A549 (cell line): ENCODE results near the gene FLACC1. TPM values are rescaled to one million over a fixed set of nuclear protein-coding genes. Genes with fewer than 3 reads are reported as not detected.

ENCODE experiments used
- ATAC-seq, 2 experiments: fragments of 200-7000 bp in 1 of 2; fragments of >200 bp in 1 of 2; cut with Nextera tagmentation in 1 of 2; cut with Tn5 transposase in 1 of 2; 3 replicates each; pipeline versions ENCODE4 v1.8.0 to v1.9.1; 2018 to 2020; ENCODE audit warnings: mild to moderate bottlenecking in 1 of 2, moderate library complexity in 1 of 2
- CTCF ChIA-PET: fragments of 300-600 bp; sonication (Branson Sonifier 250); formaldehyde crosslinking; extraction: SDS; loops from one replicate; lab custom pipeline; 2021; ENCODE audit warnings: antibody characterized with exemption, inconsistent platforms; lab: Yijun Ruan, JAX
- POLR2A ChIA-PET: fragments of 350-600 bp; formaldehyde crosslinking; extraction: SDS; loops from one replicate; lab custom pipeline; 2021; ENCODE audit warnings: antibody characterized with exemption, inconsistent platforms; lab: Yijun Ruan, JAX
- DNase-seq, 2 experiments: peaks; one replicate each; pipeline versions ENCODE4 v3.0.0 to v3.0.0-alpha.2; 2011 to 2016; ENCODE audit warnings: low read depth in 1 of 2, low spot score in 1 of 2
- FAIRE-seq: peaks from 2 replicates; lab custom pipeline; 2011; peaks lifted over from hg19 to GRCh38; lab: Jason Lieb, UNC
- H3K27ac ChIP-seq, 2 experiments: fragments of >200 bp; sonication (Bioruptor Twin); formaldehyde crosslinking; 3 replicates each; pipeline ENCODE4 v1.5.1; 2016 to 2017
- H3K4me1 ChIP-seq: fragments of >200 bp; sonication (Bioruptor Twin); formaldehyde crosslinking; 3 replicates; pipeline ENCODE4 v1.6.1; 2016
- H3K4me2 ChIP-seq: fragments of >200 bp; sonication (Bioruptor Twin); formaldehyde crosslinking; 3 replicates; pipeline ENCODE4 v1.6.1; 2016
- H3K4me3 ChIP-seq: fragments of >200 bp; sonication (Bioruptor Twin); formaldehyde crosslinking; 3 replicates; pipeline ENCODE4 v1.5.1; 2016
- H3K9me3 ChIP-seq: fragments of >200 bp; sonication (Bioruptor Twin); formaldehyde crosslinking; 3 replicates; pipeline ENCODE4 v1.6.1; 2016
- BHLHE40 ChIP-seq: IDR thresholded peaks from 2 replicates; pipeline ENCODE4 v1.6.1; 2012; ENCODE audit warnings: low read depth, low read length, inconsistent platforms
- EHMT2 ChIP-seq: fragments of 200-600 bp; sonication (generic); IDR thresholded peaks from 2 replicates; pipeline ENCODE4 v1.6.1; 2016; ENCODE audit warnings: antibody characterized with exemption, low read depth, mild to moderate bottlenecking, moderate library complexity
- EP300 ChIP-seq, 2 experiments: fragments of >200 bp; sonication (Bioruptor Twin); formaldehyde crosslinking; IDR thresholded peaks; 2 replicates in 1 of 2; 3 replicates in 1 of 2; pipeline ENCODE4 v1.6.1; 2016 to 2017
- ESRRA ChIP-seq: fragments of 150-350 bp; IDR thresholded peaks from 2 replicates; pipeline ENCODE4 v1.6.1; 2014; ENCODE audit warnings: mild to moderate bottlenecking, low read length, borderline replicate concordance
- FOSL2 ChIP-seq, 2 experiments: fragments of 450-650 bp in 1 of 2; fragments of >200 bp in 1 of 2; sonication (Bioruptor Twin) in 1 of 2; formaldehyde crosslinking; IDR thresholded peaks; 2 replicates each; pipeline versions ENCODE4 v1.5.0 to v1.6.1; 2016 to 2020; ENCODE audit warnings: mild to moderate bottlenecking in 1 of 2, moderate library complexity in 1 of 2
- FOXS1 ChIP-seq: fragments of 250-450 bp; sonication (Bioruptor Pico); IDR thresholded peaks from 2 replicates; pipeline ENCODE4 v1.5.0; 2020; ENCODE audit warnings: mild to moderate bottlenecking, moderate library complexity
- HES2 ChIP-seq: fragments of >200 bp; sonication (Bioruptor Twin); formaldehyde crosslinking; IDR thresholded peaks from 2 replicates; pipeline ENCODE4 v1.6.1; 2016
- HOXB5 ChIP-seq: fragments of 250-450 bp; sonication (Bioruptor Pico); IDR thresholded peaks from 2 replicates; pipeline ENCODE4 v1.5.0; 2020; ENCODE audit warnings: mild to moderate bottlenecking, moderate library complexity
- MAFK ChIP-seq: fragments of 450-650 bp; IDR thresholded peaks from 2 replicates; pipeline ENCODE4 v1.6.1; 2014; ENCODE audit not compliant: partially characterized antibody
- MAZ ChIP-seq: fragments of 150-350 bp; IDR thresholded peaks from 2 replicates; pipeline ENCODE4 v1.6.1; 2014; ENCODE audit warnings: antibody characterized with exemption, low read depth, low read length, borderline replicate concordance
- NR3C1 ChIP-seq: fragments of >200 bp; sonication (Bioruptor Twin); formaldehyde crosslinking; IDR thresholded peaks from 3 replicates; pipeline ENCODE4 v1.6.1; 2017
- PBX3 ChIP-seq: IDR thresholded peaks from 2 replicates; pipeline ENCODE4 v1.6.1; 2012
- POLR2AphosphoS2 ChIP-seq: conservative IDR thresholded peaks from 2 replicates; pipeline ENCODE4 v1.6.1; 2012; ENCODE audit warnings: low read length, improper control_type of control experiment, inconsistent platforms
- RARB ChIP-seq: fragments of 250-450 bp; sonication (Bioruptor Pico); IDR thresholded peaks from 2 replicates; pipeline ENCODE4 v1.8.0; 2021; ENCODE audit warnings: mild to moderate bottlenecking, moderate library complexity
- RFX5 ChIP-seq: fragments of 450-650 bp; IDR thresholded peaks from 2 replicates; pipeline ENCODE4 v1.7.1; 2014; ENCODE audit warnings: antibody characterized with exemption, mild to moderate bottlenecking, moderate library complexity
- RNF2 ChIP-seq: fragments of 200-600 bp; sonication (generic); IDR thresholded peaks from 2 replicates; pipeline ENCODE4 v1.6.1; 2016; ENCODE audit warnings: low read depth, mild to moderate bottlenecking, antibody characterized with exemption, moderate library complexity, borderline replicate concordance
- SREBF2 ChIP-seq: fragments of 450-650 bp; IDR thresholded peaks from 2 replicates; pipeline ENCODE4 v1.6.1; 2014; ENCODE audit warnings: mild to moderate bottlenecking, moderate library complexity
- TFCP2L1 ChIP-seq: fragments of 250-450 bp; sonication (Bioruptor Pico); IDR thresholded peaks from 2 replicates; pipeline ENCODE4 v1.5.0; 2021; ENCODE audit warnings: mild to moderate bottlenecking
- USF2 ChIP-seq: fragments of 450-650 bp; IDR thresholded peaks from 2 replicates; pipeline ENCODE4 v1.6.1; 2014; ENCODE audit warnings: antibody characterized with exemption
- ZC3H11A ChIP-seq: fragments of 450-650 bp; IDR thresholded peaks from 2 replicates; pipeline ENCODE4 v1.6.1; 2014; ENCODE audit warnings: antibody characterized with exemption, mild to moderate bottlenecking
- ZNF302 ChIP-seq: fragments of 250-450 bp; sonication (Bioruptor Pico); IDR thresholded peaks from 2 replicates; pipeline ENCODE4 v1.9.0; 2021; ENCODE audit warnings: inconsistent platforms, mild to moderate bottlenecking, moderate library complexity
- ZSCAN20 ChIP-seq: fragments of 250-450 bp; sonication (Bioruptor Pico); IDR thresholded peaks from 2 replicates; pipeline ENCODE4 v1.8.0; 2022; ENCODE audit warnings: mild to moderate bottlenecking, moderate library complexity
- WGBS: methylation state at CpG from one replicate; pipeline ENCODE4 v1.1.6; 2017; ENCODE audit errors: missing lambda C conversion rate; 5-methylcytosine and 5-hydroxymethylcytosine counted together
- polyA plus RNA-seq, 4 experiments: library from polyadenylated mRNA; depleted of rRNA in 3 of 4; stranded (reverse); fragments of >200 nt; fragmentation: RNase III in 1 of 4; extraction: RNeasy Plus Mini Kit Qiagen cat#74134 plus additional on column Dnase treatment in 1 of 4; gene quantifications; 2 replicates in 3 of 4; 3 replicates in 1 of 4; pipeline ENCODE4 v1.2.3, GENCODE V29; 2011 to 2017
- TF ChIP-seq, protein P1 (sequence below): fragments of 150-350 bp; IDR thresholded peaks from 2 replicates; pipeline ENCODE4 v1.6.1; 2014; ENCODE audit warnings: low read depth, mild to moderate bottlenecking, low read length
- TF ChIP-seq, protein P2 (sequence below): fragments of >200 bp; sonication (Bioruptor Twin); formaldehyde crosslinking; IDR thresholded peaks from 3 replicates; pipeline ENCODE4 v1.5.1; 2016
- TF ChIP-seq, protein P3 (sequence below): fragments of 200-600 bp; sonication (generic); IDR thresholded peaks from 2 replicates; pipeline ENCODE4 v1.6.1; 2016; ENCODE audit warnings: antibody characterized with exemption, mild to moderate bottlenecking, moderate library complexity

Gene FLACC1
- polyA plus RNA-seq, 2 of the 4 experiments (the other 2 are of a cell fraction), result 0.26 to 0.36 TPM

- ATAC-seq (no peak), DNase-seq (no peak), FAIRE-seq (no peak)
- 96% methylated on average over 3 of the region's 3 CpGs for WGBS
- no peak overlapping the region for H3K4me3 ChIP-seq
- no peaks in the 10 kb centered on the region for H3K9me3 ChIP-seq
- H3K27ac ChIP-seq, result no peak overlapping the region
- H3K4me1 ChIP-seq, result peaks cover 46% of the 10 kb centered on the region
- TF ChIP-seq RFX5, result no peak
- no peak for TF ChIP-seq TFCP2L1 (CRISPR knock-in tag)
- TF ChIP-seq PBX3, result no peak
- TF ChIP-seq FOSL2 (IDR thresholded peaks at IDR 0.05), result no peak
- no peak for TF ChIP-seq FOSL2 (CRISPR knock-in tag; IDR thresholded peaks at IDR 0.05)
- no peak for TF ChIP-seq EP300 (IDR thresholded peaks at IDR 0.05)
- TF ChIP-seq EHMT2, result no peak
- no peak for TF ChIP-seq MAZ
- no peak for TF ChIP-seq HOXB5
- no peak for TF ChIP-seq SREBF2
- TF ChIP-seq, protein P1, sequence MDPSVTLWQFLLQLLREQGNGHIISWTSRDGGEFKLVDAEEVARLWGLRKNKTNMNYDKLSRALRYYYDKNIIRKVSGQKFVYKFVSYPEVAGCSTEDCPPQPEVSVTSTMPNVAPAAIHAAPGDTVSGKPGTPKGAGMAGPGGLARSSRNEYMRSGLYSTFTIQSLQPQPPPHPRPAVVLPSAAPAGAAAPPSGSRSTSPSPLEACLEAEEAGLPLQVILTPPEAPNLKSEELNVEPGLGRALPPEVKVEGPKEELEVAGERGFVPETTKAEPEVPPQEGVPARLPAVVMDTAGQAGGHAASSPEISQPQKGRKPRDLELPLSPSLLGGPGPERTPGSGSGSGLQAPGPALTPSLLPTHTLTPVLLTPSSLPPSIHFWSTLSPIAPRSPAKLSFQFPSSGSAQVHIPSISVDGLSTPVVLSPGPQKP, result no peak
- POLR2A ChIA-PET, result no interaction called here
- CTCF ChIA-PET, result no interaction called here
- H3K4me2 ChIP-seq, result 0 out of 3 replicates have a peak overlapping the region, but pooled peaks have one; percentile 6
These were observed 46.7 kb upstream of the FLACC1 start for GRCh38 chr2:201403880-201404279.

DNA sequence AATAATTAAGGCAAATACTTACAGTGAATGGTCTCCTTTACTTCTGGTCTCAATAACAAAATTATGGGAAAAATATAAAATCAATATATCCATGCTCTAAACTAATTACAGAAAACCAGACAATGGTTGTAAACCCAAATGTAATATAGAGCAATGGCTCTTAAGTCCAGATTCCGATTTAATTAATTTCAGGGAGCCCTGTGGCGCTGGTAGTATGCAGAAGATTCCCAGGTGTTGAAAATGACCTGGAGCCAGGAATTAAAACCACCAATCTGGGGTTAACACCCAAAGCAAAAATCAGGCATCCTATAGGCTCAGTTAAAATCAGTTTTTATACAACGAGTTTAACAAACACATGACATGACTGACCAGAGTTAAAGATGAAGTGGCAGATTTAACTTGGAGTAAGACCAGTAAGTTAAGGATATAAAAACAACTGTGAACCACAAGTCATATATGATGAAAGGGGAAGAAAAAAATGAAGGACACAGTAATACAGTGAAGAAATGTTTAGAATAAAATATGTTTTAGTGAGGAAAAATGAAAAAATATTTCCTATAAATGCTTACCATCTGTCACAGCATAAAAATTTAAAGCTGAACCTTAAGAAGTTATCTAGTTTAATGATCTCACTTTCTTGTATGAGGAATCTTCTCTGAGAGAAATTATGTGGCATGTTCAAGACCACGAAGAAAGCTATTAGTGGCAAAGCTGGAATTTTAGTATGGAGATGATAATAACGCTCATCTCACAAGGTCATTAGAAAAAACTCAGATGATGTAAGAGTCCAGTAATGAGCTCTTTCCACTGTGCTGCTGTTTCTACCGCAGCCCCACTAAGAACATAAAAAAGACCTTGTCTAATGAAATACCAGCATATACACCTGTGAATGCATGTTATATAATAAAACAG lies 45.8 kb upstream of the FLACC1 start:
- Histone ChIP-seq H3K4me2 (no peak overlapping the region), H3K4me3 (no peak overlapping the region)
- FAIRE-seq, result no peak
- ATAC-seq, result no peak
- ChIA-PET POLR2A (no interaction called here), CTCF (interaction anchor here (0.5 kb wide), 1 partner anchor 639 kb away, joined by 3 read pairs; no protein-coding TSS in a partner anchor)
- no peak for DNase-seq
- TF ChIP-seq EP300 (IDR thresholded peaks at IDR 0.05), result no peak
- TF ChIP-seq ESRRA, result no peak
- no peak for TF ChIP-seq RARB (CRISPR knock-in tag)
- no peak for TF ChIP-seq USF2
- no peak for TF ChIP-seq POLR2AphosphoS2
- no peak for TF ChIP-seq MAFK
- no peak for TF ChIP-seq HOXB5
- TF ChIP-seq ZC3H11A, result no peak
- TF ChIP-seq, all 56 proteins: peak for 0
- no peaks in the 10 kb centered on the region for H3K9me3 ChIP-seq
- peaks cover 46% of the 10 kb centered on the region for H3K4me1 ChIP-seq
- 86% methylated on average over 6 of the region's 6 CpGs for WGBS
- H3K27ac ChIP-seq, result no peak overlapping the region

DNA sequence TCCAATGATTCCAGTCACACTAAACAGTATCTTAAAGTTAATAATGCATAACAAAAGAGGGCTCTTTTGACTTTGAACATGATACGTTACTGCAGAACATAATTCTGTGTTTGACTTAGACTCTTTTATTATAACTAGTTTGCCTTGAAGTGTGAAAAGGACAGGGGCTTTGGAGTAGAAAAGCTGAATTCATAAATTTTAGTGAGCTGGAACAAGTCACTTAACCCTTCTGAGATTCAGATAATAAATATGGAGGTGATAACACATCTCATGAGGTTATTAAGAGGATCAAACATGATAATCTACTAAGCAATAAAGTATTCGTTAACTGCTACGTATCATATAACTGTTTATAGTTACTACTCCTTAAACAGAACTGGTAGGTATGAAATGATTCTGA lies 44.7 kb upstream of the FLACC1 start:
- ChIA-PET POLR2A (no interaction called here), CTCF (no interaction called here)
- DNase-seq, result no peak
- 92% methylated on average over 3 of the region's 3 CpGs for WGBS
- no peak overlapping the region for H3K4me2 ChIP-seq
- ATAC-seq, result no peak
- FAIRE-seq, result no peak
- no peaks in the 10 kb centered on the region for H3K9me3 ChIP-seq
- no peak overlapping the region for H3K27ac ChIP-seq
- no peak overlapping the region for H3K4me3 ChIP-seq
- H3K4me1 ChIP-seq, result peaks cover 43% of the 10 kb centered on the region
- TF ChIP-seq NR3C1, result no peak
- no peak for TF ChIP-seq HES2
- no peak for TF ChIP-seq ZNF302 (CRISPR knock-in tag)
- TF ChIP-seq ESRRA, result no peak
- no peak for TF ChIP-seq BHLHE40
- TF ChIP-seq, protein P2, sequence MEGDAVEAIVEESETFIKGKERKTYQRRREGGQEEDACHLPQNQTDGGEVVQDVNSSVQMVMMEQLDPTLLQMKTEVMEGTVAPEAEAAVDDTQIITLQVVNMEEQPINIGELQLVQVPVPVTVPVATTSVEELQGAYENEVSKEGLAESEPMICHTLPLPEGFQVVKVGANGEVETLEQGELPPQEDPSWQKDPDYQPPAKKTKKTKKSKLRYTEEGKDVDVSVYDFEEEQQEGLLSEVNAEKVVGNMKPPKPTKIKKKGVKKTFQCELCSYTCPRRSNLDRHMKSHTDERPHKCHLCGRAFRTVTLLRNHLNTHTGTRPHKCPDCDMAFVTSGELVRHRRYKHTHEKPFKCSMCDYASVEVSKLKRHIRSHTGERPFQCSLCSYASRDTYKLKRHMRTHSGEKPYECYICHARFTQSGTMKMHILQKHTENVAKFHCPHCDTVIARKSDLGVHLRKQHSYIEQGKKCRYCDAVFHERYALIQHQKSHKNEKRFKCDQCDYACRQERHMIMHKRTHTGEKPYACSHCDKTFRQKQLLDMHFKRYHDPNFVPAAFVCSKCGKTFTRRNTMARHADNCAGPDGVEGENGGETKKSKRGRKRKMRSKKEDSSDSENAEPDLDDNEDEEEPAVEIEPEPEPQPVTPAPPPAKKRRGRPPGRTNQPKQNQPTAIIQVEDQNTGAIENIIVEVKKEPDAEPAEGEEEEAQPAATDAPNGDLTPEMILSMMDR, result no peak
- TF ChIP-seq FOXS1 (CRISPR knock-in tag), result no peak
- TF ChIP-seq, protein P3, sequence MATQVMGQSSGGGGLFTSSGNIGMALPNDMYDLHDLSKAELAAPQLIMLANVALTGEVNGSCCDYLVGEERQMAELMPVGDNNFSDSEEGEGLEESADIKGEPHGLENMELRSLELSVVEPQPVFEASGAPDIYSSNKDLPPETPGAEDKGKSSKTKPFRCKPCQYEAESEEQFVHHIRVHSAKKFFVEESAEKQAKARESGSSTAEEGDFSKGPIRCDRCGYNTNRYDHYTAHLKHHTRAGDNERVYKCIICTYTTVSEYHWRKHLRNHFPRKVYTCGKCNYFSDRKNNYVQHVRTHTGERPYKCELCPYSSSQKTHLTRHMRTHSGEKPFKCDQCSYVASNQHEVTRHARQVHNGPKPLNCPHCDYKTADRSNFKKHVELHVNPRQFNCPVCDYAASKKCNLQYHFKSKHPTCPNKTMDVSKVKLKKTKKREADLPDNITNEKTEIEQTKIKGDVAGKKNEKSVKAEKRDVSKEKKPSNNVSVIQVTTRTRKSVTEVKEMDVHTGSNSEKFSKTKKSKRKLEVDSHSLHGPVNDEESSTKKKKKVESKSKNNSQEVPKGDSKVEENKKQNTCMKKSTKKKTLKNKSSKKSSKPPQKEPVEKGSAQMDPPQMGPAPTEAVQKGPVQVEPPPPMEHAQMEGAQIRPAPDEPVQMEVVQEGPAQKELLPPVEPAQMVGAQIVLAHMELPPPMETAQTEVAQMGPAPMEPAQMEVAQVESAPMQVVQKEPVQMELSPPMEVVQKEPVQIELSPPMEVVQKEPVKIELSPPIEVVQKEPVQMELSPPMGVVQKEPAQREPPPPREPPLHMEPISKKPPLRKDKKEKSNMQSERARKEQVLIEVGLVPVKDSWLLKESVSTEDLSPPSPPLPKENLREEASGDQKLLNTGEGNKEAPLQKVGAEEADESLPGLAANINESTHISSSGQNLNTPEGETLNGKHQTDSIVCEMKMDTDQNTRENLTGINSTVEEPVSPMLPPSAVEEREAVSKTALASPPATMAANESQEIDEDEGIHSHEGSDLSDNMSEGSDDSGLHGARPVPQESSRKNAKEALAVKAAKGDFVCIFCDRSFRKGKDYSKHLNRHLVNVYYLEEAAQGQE, result no peak
- TF ChIP-seq RNF2, result no peak
- TF ChIP-seq ZSCAN20 (CRISPR knock-in tag), result no peak
